Ureter (tissue), 1 donor: ENCODE measurements around the gene IL33. TPM values are rescaled to one million over a fixed set of nuclear protein-coding genes. Genes with fewer than 3 reads are reported as not detected.

Experiments used
- DNase-seq: peaks from one replicate; pipeline ENCODE4 v3.0.0-alpha.2; 2020; ENCODE audit warnings: low spot score
- total RNA-seq: library from RNA; stranded (reverse); gene quantifications from one replicate; pipeline ENCODE4 v1.2.4, GENCODE V29; 2023
- donor health status: DM: yes; HTN: yes; CAD: no.

Gene IL33
- total RNA-seq, 1 donor from 2014 or later = 49.7 TPM

DNA sequence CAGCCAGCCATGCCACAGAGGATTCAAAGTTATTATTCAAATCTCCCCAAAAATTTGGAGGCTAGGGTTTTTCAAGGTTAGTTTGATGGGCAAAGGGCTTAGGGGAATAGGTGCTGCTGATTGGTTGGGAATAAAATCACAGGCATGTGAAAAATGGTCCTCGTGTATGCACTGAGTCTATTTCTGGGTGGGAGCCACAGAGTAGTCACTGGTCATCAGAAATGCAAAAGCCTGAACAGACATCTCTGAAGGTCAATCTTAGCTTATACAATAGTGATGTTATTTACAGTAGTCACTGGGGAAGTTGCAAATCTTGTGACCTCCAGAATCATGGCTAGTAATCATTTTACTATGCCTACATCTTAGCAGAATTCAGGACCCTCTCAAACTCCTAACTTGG is 1.3 kb downstream of the IL33 start:
- no peak for DNase-seq

DNA sequence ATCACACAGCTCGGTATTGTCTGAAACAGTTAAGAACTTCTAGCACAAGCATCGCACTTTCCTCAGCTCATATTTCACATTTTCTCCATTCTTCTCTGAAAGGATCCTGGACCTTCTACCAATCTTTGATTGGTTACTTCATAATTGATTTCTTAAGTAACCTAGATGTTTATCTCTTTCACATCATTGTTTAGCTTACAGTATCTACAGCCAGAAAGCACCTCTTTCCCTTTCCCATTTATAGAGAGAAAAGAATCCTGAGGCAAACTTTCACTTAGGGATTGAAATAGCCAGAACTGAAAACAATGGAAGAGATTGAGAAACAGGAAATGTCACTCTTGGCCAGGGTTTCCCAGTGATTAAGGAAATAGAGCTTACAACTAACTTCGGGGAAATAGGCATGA is 2.5 kb downstream of the IL33 start:
- no peak for DNase-seq

DNA sequence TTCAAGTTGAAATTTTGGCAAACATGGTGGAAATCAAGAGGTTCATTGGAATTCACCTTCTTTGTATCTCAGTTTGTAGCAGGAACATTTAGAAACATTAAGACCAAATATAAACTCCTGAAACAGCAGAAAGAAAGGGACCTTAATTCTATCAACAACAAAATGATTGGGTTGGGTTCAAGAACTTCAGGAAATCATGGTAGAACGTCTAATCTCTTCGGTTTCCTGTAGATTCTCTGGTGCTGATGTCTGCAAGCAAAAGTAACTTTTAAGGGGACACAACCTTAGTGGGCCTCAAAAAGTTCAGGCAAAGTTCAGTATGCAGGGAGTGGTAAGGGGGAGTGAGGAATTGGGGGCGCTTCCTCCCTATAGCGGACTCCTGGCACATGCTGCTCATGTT is 3.4 kb downstream of the IL33 start:
- no peak for DNase-seq

DNA sequence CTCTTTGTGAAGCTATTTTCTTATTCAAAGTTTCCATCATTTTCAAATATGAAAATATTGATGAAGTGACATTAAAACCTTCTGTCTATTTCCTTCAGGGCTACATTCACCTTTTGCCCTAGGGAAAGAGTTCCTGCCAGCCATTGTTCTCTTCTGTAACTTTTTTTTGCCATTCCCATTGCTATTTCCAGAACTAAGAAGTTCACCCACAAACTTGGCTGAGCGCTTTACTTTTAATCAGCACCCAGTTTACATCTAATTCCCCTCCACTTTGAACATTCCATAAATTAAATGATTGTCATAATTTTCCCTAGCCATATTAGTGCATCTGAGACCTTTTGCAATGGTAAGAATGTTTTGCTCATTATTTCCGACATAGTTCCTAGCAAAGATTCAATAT is 4.4 kb downstream of the IL33 start:
- DNase-seq = no peak

DNA sequence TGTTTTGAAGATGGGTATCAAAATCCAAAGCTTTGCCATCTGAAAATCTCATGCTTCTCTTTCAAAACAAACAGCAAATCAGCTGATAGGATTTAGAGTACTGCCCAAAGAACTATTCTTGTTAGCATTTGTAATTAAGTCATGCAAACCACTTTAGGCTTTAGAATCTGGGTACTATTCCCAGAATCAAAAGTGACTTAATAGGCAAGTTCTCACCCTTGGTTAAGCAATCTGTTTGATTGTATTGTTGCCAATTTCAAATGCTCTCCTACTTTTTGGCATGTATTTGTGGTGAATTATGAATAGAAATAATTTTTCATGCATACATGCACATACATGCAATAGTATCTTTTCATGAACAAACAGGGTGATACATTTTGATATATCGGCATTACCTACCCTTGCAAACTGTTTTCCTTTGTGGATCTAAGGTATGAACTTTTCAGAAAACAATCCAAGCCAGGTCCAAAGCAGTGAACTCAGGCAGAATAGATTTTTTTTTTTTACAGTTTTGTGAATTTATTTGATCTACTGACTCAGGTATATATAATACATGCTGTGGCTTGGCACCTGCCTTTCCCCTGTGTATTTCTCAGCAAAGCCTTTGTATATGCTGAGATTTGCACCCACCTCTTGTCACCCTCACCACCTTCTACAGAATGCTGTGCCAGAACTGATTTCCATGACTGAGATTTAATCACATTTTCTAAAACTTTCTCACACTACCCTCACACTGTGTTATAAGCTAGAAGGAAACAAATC is 9.0 kb downstream of the IL33 start:
- DNase-seq = no peak

DNA sequence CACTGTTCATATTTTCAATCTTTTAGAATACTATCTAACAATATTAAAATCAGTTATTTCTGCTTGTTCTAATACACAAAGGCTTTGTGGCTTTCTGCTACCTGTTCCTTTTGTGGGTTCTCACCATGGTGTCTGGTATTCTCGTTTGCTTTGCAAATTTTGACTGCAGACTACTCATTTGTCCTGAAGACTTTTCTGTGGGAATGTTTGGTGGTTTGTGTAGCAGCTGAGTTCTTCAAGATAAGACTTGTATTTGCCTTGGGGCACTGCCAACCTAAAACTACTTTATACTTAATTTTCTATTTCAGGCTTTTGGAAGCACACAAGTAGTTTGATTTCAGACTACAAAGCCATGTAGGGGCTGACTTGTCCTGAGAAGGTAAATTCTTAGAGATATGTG is 11.1 kb downstream of the IL33 start:
- no peak for DNase-seq

DNA sequence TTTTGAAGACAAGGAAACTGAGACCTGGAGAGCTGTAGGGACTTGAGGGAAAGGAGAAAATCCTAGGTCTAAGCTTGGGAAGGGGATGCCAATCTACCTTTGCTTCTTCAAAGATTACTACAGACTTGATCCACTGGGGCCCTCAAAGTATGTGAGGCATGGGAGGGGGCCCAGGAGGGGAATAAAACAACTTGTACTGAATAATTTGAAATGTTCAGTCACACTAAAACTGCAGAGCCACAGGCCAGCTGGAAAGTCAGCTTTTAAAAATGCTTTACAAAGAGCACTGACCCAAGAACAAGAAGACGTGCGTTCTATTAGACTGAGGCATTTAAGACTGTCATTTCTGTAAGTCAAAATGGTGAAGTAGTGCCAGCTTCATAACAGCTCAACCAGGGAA is 13.6 kb downstream of the IL33 start:
- no peak for DNase-seq

DNA sequence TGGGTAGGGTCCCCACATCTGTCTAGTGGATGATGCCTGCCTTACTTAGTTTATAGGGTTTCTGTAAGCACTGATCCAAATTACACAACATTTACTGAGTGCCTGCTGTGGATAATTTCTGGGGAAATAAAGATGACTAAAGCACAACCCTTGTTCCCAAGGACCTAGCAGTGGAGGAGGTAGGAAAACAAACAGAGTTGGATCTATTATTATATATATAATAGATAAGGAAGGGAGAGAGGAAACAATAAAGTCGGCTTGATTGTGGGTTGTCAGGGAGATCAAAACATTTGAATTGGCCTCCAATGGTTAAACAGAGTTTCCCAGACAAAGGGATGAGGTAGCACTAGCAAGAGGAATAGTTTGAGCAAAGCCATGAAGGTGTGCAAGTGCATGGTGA is 14.0 kb downstream of the IL33 start:
- no peak for DNase-seq

DNA sequence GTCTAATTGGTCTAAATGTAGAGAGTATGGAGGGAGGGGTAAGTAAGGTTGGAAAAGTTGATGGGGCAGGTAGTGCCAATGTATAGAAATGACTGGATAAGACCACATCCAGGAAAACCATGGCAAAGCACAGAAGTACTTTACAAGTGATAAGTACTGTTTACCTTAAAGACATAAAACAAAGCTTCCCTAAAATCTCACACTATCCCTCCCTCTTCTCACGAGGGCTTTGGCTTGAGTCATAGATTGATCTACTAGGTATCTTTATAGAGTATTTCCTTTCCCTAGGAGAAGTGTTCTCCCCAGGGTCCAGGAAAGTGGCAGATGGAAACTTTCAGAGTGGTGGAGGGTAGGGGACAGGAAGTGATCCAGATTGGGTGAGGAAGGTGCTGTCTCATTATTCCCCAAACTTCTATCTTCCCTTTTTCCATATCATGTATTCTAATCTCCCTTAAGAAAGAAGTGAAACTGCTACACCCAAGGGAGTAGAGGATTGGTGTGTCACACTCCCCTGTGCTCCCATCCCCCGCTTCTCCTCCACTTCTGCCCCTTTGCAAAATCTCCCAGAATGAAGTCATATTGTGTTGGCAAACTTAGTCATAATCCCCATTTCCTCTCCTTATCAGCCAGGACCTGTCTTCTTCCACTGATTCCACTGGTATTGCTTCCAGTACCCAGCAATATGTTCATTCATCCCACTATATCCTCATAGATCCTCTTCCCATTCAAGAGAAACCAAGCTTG is 14.6 kb downstream of the IL33 start:
- DNase-seq = no peak

DNA sequence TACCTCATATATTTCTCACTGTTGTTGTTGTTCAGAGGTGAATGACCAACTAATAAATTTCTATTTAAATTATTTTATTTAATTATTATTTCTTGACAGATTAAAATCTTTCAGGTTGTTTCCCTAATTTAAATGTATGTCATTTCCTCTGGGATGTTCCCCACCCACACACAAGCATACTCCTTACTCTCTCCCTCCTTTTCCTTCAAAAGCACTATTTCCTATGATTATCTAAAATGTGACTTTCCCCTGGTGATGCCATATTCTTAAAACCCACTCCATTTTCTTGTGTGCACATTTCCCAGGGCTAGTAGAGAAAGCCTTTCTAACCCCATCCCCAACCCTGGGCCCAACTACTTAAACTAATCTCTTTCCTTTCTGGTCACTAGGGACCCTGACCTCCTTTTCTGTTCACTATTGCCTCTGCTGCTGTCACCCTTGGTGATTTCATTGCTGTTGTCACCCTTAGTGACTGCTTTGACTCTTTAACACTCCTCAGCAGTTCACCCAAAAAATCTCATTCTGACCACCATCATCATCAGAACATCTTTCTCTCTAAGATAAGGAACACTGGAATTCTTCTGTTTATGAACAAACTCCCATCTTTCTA is 16.8 kb downstream of the IL33 start:
- DNase-seq = no peak

DNA sequence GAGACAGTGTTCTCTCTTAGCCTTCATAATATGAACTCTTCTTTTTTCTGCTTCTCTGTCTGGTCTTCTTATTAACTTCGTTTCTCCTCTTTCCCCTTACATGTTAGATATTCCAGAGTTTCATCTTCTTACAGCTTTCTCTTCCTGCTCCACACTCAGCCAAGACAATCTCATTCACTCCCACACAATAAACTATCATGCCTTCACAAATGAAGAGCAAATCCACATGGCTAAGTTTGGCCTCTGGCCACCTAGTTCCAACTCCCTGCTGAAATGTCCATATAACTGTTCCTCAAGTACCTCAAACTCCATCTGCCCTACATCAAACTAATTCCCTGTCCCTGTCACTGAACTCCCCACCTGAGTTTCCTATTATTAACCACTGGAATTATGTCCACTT is 18.4 kb downstream of the IL33 start:
- DNase-seq = no peak

DNA sequence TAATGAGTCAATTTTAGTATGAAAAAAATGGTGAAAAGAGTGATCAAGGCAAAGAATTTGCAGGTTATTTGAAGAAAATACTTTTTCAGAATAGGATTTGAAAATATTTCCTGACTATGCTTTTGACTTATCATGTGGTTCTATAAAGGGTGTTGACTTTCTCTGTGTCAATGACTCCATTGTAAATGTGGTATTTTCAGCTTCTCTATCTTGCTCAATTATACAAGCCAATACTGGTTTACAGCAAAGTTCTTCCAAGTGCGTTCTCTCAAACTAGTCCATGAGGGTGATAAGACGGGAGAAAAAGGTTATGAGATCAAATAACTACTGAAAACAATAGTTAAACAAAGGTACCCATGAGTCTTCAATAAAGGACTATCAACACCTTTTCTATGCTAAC is 21.7 kb downstream of the IL33 start:
- no peak for DNase-seq

DNA sequence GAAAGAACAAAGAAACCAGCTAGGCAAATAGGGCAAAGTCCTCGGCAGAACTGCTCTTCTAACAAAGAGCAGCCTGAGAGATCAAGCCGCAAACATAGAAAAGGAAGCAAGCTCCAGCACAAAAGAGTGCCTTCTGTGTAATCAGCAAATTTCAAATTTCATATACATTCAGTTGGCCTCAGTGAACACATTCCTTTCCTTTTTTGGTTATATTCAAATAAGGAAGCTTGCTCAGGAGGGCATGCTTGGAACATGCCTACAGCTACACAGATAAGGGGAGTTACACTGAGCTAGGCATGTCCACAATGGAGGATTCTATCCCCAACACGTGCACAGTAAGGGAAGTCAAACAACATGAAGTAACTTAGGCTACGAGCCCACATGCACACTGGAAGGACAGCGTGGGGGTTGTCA is 23.4 kb downstream of the IL33 start:
- DNase-seq = no peak

DNA sequence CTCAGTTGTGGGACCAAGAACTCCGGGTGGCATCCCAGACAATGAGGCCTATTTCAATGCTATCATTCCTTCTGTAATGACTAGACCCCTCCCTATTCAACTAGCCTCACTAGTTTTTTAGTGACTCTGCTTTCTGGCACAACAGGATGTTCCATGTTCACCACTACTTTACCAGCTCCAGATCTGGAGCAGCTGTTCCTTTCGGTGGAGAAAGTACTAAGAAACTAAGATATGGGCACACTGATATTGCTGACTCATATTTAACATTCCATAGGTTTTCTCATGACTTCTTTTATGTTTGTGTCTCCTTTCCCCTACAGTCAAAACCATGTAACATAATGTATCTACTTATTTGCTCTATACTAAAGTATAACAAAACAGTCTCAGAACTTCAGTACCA is 24.1 kb downstream of the IL33 start:
- DNase-seq = no peak

DNA sequence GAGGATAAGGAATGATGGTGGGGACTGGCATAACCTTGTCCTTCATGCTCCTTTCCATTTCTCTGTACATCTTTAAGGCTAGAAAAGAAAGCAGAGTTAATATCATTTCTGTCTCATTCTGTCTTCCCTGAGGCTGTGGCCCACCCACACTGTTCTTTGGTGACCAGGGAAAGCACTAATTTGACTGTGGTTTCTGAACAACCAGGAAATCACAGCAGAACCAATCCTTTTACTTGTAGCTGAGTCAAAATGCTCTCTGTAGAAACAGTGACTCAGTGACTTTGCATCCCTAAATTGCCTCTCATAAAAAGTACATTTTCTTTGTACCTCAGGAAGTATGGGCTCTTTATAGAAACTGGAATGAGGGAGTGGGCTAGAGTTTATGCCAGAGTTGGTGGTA is 28.1 kb downstream of the IL33 start:
- no peak for DNase-seq

DNA sequence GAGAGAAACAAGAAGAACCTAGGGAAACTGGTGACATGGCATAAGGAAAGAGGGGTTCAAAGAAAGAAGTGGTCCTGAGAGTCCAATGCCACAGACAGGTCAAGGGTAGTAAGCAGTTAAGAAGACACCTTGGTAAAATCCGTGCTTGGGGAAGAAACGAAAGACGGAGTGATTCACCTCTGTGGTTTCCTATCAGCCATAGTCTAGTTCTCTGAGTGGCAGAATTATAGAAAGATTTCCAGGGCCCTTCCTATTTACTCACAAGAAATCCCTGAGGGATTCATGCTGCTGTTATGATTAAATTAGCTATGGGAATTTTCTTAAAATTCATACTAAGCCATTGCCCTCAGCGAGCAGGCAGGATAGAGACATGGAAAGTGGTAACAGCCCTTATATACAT is 31.7 kb downstream of the IL33 start:
- no peak for DNase-seq

DNA sequence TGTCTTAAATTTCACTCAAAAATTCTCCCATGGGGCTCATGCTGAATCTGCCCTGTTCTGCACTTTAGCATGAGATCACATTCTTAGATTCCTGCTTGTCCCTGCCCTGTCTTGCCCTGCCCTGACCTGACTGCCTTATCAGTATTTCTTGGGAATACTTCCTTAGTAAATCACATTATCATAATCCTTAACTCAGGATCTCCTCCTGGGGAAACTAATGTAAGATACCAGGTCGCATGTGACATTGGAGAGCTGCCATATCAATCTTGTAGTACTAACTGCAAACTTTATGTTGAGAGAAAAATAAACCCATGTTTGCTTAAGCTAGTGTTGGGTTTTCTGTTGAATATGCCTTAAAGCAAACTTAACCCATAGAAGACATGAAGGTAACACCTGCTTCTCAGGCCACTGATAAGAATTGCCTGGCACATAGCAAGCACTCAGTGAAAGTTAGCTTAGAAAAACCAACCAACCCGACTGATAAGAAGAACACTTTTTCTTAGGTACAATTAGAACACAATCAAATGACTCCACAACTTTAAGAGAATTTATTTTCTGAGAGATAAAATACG is 53.3 kb downstream of the IL33 start:
- DNase-seq = no peak

DNA sequence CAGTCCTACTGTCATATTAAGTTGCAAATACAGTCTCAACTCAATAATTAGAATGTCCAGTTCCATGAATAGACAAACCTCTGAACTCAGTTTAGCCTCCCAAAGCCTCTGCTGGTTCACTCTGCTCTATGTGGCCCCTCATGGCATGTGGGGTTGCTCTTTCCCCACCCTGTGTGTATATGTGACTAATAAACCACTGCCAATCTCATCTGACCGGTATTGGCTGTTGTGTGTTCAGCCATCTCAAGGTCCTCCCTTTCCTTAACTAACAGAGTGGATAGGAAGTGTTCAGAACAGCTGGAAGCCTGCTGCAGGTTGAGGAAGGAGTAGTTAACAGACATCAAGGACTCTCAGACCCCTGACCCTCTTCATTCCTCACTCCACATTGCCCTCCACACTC is 55.3 kb downstream of the IL33 start:
- DNase-seq = no peak

DNA sequence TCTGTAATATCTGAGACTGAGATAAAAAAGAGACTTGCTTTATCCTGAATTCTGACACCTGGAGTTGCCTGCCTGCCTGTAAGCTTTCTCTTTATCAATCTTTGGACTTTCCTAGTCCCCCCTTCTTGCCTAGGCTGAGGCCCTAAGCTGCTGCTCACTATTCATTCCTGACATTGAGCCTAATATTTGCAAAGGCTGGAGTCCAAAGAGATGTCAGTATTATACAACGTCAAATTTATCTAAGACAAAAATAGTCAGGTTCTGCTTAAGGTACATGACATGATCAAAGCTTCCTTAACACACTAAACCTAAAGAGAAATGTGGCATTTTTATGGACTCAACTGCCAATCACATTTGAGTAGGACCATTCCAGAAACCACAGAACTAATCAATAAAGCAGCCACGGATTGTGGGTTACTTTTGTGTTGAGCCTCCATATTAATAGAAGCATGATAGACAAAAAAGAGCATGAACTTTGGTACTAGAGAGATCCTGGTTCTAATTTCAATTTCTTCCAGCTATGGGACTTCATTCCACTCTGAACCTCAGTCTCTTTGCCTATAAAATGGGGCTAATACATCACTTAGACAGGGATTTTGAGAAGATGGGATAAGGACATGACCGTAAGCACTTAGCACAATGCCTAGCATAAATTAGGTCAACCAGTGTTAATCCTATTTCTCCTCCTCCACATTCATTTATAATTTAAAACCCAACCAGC is 56.1 kb downstream of the IL33 start:
- DNase-seq = no peak

DNA sequence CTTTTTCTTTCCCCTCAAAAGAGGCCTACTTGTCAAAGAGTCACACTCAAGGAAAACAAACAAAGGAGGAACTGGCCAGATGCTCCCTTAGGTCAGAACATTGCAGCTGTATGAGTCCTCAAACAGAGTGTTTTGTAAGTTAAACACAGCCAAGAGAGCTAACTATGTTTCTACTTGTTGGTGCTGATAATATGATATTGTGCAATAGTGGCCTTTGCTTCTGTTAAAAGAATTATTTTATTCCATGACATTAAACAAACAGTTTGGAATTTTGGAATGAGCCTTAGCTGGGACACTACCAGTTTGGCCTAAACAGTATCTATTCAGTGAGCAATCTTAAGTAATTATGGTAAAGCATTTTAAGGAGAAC is 56.6 kb downstream of the IL33 start:
- DNase-seq = no peak

DNA sequence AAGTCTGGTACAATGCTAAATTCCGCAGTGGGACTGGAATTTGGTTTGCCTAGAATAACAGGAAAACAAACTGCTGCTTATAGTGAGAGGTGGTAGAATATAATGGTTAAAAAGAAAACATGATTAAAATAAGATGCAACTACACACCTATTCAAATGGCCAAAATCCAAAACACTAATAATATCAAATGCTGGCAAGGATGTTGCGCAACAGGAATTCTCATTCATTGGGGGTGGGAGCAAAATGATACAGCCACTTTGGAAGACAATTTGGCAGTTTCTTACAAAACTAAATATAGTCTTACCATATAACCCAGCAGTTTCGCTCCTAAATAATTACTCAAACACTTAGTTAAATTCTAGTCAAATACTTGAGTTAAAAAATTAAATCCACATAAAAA is 61.8 kb downstream of the IL33 start:
- DNase-seq = no peak

DNA sequence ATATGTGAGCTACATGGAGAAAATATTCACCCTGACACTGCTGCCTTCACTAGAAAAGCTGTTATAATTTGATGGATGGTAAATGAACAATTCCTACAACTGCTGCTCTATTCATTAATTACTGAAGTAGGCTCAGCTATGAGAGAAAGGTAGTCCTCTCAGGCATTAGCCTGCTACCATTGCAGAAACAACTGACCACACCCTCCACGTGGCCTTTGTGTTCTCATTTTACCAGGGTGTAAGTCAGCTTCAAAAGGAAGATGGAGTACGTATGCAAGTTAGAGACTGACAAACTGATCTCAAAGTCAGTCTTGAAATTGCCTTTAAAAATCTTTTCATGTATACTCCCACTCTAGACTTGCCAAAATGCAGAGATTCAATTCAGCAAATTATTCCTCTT is 86.3 kb downstream of the IL33 start:
- no peak for DNase-seq
